Hematopoietic multipotent progenitor cell (in vitro differentiated cells): ENCODE results near the gene ASB18. TPM values are rescaled to one million over a fixed set of nuclear protein-coding genes. Genes with fewer than 3 reads are reported as not detected.
"Not testable (repeated sequence)": the region's sequence is repeated elsewhere in the genome, so short reads cannot be mapped to it uniquely, and the experiment has no call there.

Source experiments
- DNase-seq, 3 donors: peaks; one replicate each; pipeline ENCODE4 v3.0.0-alpha.2; 2011 to 2015; ENCODE audit warnings: low read depth in 2 of 3, low spot score in 2 of 3
- total RNA-seq: library from RNA; depleted of rRNA; stranded (reverse); fragments of >200 nt; gene quantifications from one replicate; pipeline ENCODE4 v1.2.3, GENCODE V29; 2012

Gene ASB18
- total RNA-seq, 1 donor = under 0.01 TPM

GRCh38 chr2:236286873-236287545 lies 22.8 kb upstream of the ASB18 start:
- DNase-seq = no peak

- DNase-seq = no peak
These were observed 20.0 kb upstream of the ASB18 start for GRCh38 chr2:236284208-236284607.

- DNase-seq = no peak
These were observed 18.2 kb upstream of the ASB18 start for GRCh38 chr2:236282406-236282805.

GRCh38 chr2:236281423-236281822 lies 17.2 kb upstream of the ASB18 start:
- no peak for DNase-seq

GRCh38 chr2:236273126-236273525 lies 8.9 kb upstream of the ASB18 start:
- DNase-seq = no peak

- no peak for DNase-seq
These were observed 7.6 kb upstream of the ASB18 start for GRCh38 chr2:236271851-236272250.

GRCh38 chr2:236269876-236270275 lies 5.7 kb upstream of the ASB18 start:
- not testable (repeated sequence) for DNase-seq

GRCh38 chr2:236265675-236266074 lies 1.5 kb upstream of the ASB18 start:
- DNase-seq = no peak

- no peak for DNase-seq
These were observed 2.0 kb downstream of the ASB18 start for GRCh38 chr2:236262238-236262637.

GRCh38 chr2:236261452-236261851 lies 2.8 kb downstream of the ASB18 start:
- DNase-seq = no peak

- no peak for DNase-seq
These were observed 4.8 kb downstream of the ASB18 start for GRCh38 chr2:236259371-236259770.

GRCh38 chr2:236257575-236257974 lies 6.6 kb downstream of the ASB18 start:
- no peak for DNase-seq

GRCh38 chr2:236257136-236257535 lies 7.1 kb downstream of the ASB18 start:
- DNase-seq = no peak

- DNase-seq = no peak
These were observed 7.7 kb downstream of the ASB18 start for GRCh38 chr2:236256366-236256985.

- no peak for DNase-seq
These were observed 9.5 kb downstream of the ASB18 start for GRCh38 chr2:236254674-236255073.

- no peak for DNase-seq
These were observed 10.2 kb downstream of the ASB18 start for GRCh38 chr2:236254001-236254400.

- DNase-seq = no peak
These were observed 11.6 kb downstream of the ASB18 start for GRCh38 chr2:236252602-236253001.

- no peak for DNase-seq
These were observed 13.2 kb downstream of the ASB18 start for GRCh38 chr2:236250909-236251579.

GRCh38 chr2:236250286-236250685 lies 13.9 kb downstream of the ASB18 start:
- DNase-seq = no peak

- no peak for DNase-seq
These were observed 15.1 kb downstream of the ASB18 start for GRCh38 chr2:236249066-236249465.

- no peak for DNase-seq
These were observed 17.4 kb downstream of the ASB18 start for GRCh38 chr2:236246711-236247246.

GRCh38 chr2:236244256-236244655 lies 19.9 kb downstream of the ASB18 start:
- no peak for DNase-seq
